MM.1S (cell line): Measurements from ENCODE around the gene TTC33.
"Not testable (repeated sequence)": the region's sequence is repeated elsewhere in the genome, so short reads cannot be mapped to it uniquely, and the experiment has no call there.

Experiments
- DNase-seq: peaks from one replicate; pipeline ENCODE4 v3.0.0-alpha.2; 2015
- H2AFZ ChIP-seq: fragments of 300-600 bp; sonication (generic); 2 replicates; pipeline ENCODE4 v1.6.0; 2016; ENCODE audit warnings: antibody characterized with exemption, low read length
- H3F3A ChIP-seq: fragments of 300-600 bp; sonication (generic); 2 replicates; pipeline ENCODE4 v1.6.1; 2016; ENCODE audit warnings: mild to moderate bottlenecking, antibody characterized with exemption, low read length, moderate library complexity, mixed read lengths; ENCODE audit not compliant: insufficient read depth
- H3K27ac ChIP-seq: fragments of 300-600 bp; sonication (generic); 2 replicates; pipeline ENCODE4 v1.5.1; 2016; ENCODE audit warnings: mild to moderate bottlenecking, low read length
- H3K27me3 ChIP-seq: fragments of 300-600 bp; sonication (generic); replicated peaks from 2 replicates; pipeline ENCODE4 v1.6.0; 2016; ENCODE audit warnings: low read length; ENCODE audit not compliant: insufficient read depth
- H3K36me3 ChIP-seq: fragments of 300-600 bp; sonication (generic); replicated peaks from 2 replicates; pipeline ENCODE4 v1.6.1; 2016; ENCODE audit warnings: mild to moderate bottlenecking, low read length, mixed read lengths; ENCODE audit not compliant: insufficient read depth
- H3K4me1 ChIP-seq: fragments of 300-600 bp; sonication (generic); 2 replicates; pipeline ENCODE4 v1.6.1; 2016; ENCODE audit warnings: low read length, mixed read lengths
- H3K4me2 ChIP-seq: fragments of 300-600 bp; sonication (generic); 2 replicates; pipeline ENCODE4 v1.6.0; 2016; ENCODE audit warnings: low read depth, low read length
- H3K4me3 ChIP-seq: fragments of 300-600 bp; sonication (generic); 2 replicates; pipeline ENCODE4 v1.5.1; 2016; ENCODE audit warnings: low read length, mixed read lengths
- H3K79me2 ChIP-seq: fragments of 300-600 bp; sonication (generic); 2 replicates; pipeline ENCODE4 v1.6.1; 2016; ENCODE audit warnings: mixed run types, low read length, mixed read lengths
- H3K9ac ChIP-seq: fragments of 300-600 bp; sonication (generic); 2 replicates; pipeline ENCODE4 v1.6.1; 2016; ENCODE audit warnings: low read length, mixed read lengths
- H3K9me2 ChIP-seq: fragments of 300-600 bp; sonication (generic); replicated peaks from 2 replicates; pipeline ENCODE4 v1.6.1; 2016; ENCODE audit warnings: mild to moderate bottlenecking, low read length, mixed read lengths; ENCODE audit not compliant: insufficient read depth
- H3K9me3 ChIP-seq: fragments of 300-600 bp; sonication (generic); replicated peaks from 2 replicates; pipeline ENCODE4 v1.6.1; 2016; ENCODE audit warnings: mild to moderate bottlenecking, low read length, mixed read lengths; ENCODE audit not compliant: insufficient read depth
- H4K20me1 ChIP-seq: fragments of 300-600 bp; sonication (generic); 2 replicates; pipeline ENCODE4 v1.6.1; 2016; ENCODE audit warnings: mild to moderate bottlenecking, low read length, moderate library complexity, mixed read lengths; ENCODE audit not compliant: insufficient read depth
- CTCF ChIP-seq: fragments of 300-600 bp; sonication (generic); IDR thresholded peaks from 2 replicates; pipeline ENCODE4 v1.5.1; 2016; ENCODE audit warnings: antibody characterized with exemption, low read length, mixed read lengths
- EZH2 ChIP-seq: fragments of 300-600 bp; sonication (generic); optimal IDR thresholded peaks from 2 replicates; pipeline ENCODE3; 2017; ENCODE audit warnings: low read depth, mild to moderate bottlenecking, antibody characterized with exemption, low read length, mixed read lengths
- EZH2phosphoT487 ChIP-seq: fragments of 300-600 bp; sonication (generic); IDR thresholded peaks from 2 replicates; pipeline ENCODE4 v1.6.1; 2018; ENCODE audit warnings: antibody characterized with exemption, low read length

The TTC33 gene

GRCh38 chr5:40600383-40600782, 155.4 kb downstream of the TTC33 start:
- H3K36me3 ChIP-seq = no peaks in the 10 kb centered on the region
- no peak overlapping the region for H3K4me2 ChIP-seq
- H3K27me3 ChIP-seq = no peaks in the 10 kb centered on the region
- H3K79me2 ChIP-seq = no peaks in the 10 kb centered on the region
- no peaks in the 10 kb centered on the region for H3K9me3 ChIP-seq
- H3K27ac ChIP-seq = no peak overlapping the region
- no peak overlapping the region for H3K4me3 ChIP-seq
- no peak overlapping the region for H2AFZ ChIP-seq
- no peak for DNase-seq
- no peaks in the 10 kb centered on the region for H4K20me1 ChIP-seq
- no peak for TF ChIP-seq CTCF
- no peak for TF ChIP-seq EZH2
- no peak for TF ChIP-seq EZH2phosphoT487
- H3K9me2 ChIP-seq = no peaks in the 10 kb centered on the region
- peaks cover 3% of the 10 kb centered on the region for H3K4me1 ChIP-seq
- H3F3A ChIP-seq = no peaks in the 10 kb centered on the region
- no peak overlapping the region for H3K9ac ChIP-seq

GRCh38 chr5:40599676-40600075, 156.1 kb downstream of the TTC33 start:
- no peaks in the 10 kb centered on the region for H3K9me3 ChIP-seq
- no peaks in the 10 kb centered on the region for H3F3A ChIP-seq
- TF ChIP-seq CTCF (no peak), EZH2 (no peak), EZH2phosphoT487 (no peak)

GRCh38 chr5:40594811-40595210, 160.9 kb downstream of the TTC33 start:
- no peak overlapping the region for H3K27ac ChIP-seq
- no peaks in the 10 kb centered on the region for H3K79me2 ChIP-seq
- no peak for DNase-seq
- H2AFZ ChIP-seq = no peak overlapping the region
- no peaks in the 10 kb centered on the region for H3K9me3 ChIP-seq
- no peak overlapping the region for H3K4me3 ChIP-seq
- no peaks in the 10 kb centered on the region for H3K9me2 ChIP-seq
- H3F3A ChIP-seq = no peaks in the 10 kb centered on the region
- H3K4me2 ChIP-seq = no peak overlapping the region
- H3K36me3 ChIP-seq = no peaks in the 10 kb centered on the region
- H3K4me1 ChIP-seq = no peaks in the 10 kb centered on the region
- no peak for TF ChIP-seq EZH2
- no peaks in the 10 kb centered on the region for H3K27me3 ChIP-seq
- no peak overlapping the region for H3K9ac ChIP-seq
- no peaks in the 10 kb centered on the region for H4K20me1 ChIP-seq

More at GRCh38 chr5:40599676-40600075, 156.1 kb downstream of the TTC33 start:
- no peaks in the 10 kb centered on the region for H3K36me3 ChIP-seq
- no peak for DNase-seq
- H3K27ac ChIP-seq = no peak overlapping the region
- no peak overlapping the region for H3K9ac ChIP-seq
- no peak overlapping the region for H3K4me2 ChIP-seq
- H3K27me3 ChIP-seq = no peaks in the 10 kb centered on the region
- H3K9me2 ChIP-seq = no peaks in the 10 kb centered on the region
- H2AFZ ChIP-seq = no peak overlapping the region
- H3K4me1 ChIP-seq = no peaks in the 10 kb centered on the region
- H3K79me2 ChIP-seq = no peaks in the 10 kb centered on the region
- no peaks in the 10 kb centered on the region for H4K20me1 ChIP-seq
- no peak overlapping the region for H3K4me3 ChIP-seq

- H2AFZ ChIP-seq, H3K79me2 ChIP-seq, H4K20me1 ChIP-seq, H3K9me2 ChIP-seq, H3K27me3 ChIP-seq, H3F3A ChIP-seq, H3K9me3 ChIP-seq, H3K4me3 ChIP-seq, H3K4me1 ChIP-seq, H3K36me3 ChIP-seq, H3K9ac ChIP-seq: not testable (repeated sequence)
- DNase-seq = peak; percentile 63
- Histone ChIP-seq H3K4me2 (peak overlapping the region; percentile 27; the same call in 1 of the 2 replicates), H3K27ac (peak overlapping the region; percentile 37; the same call in 1 of the 2 replicates)
Measured at GRCh38 chr5:40591727-40592396, 163.9 kb downstream of the TTC33 start.
